ENCODE data around the gene NR2C2AP. TPM values are rescaled to one million over a fixed set of nuclear protein-coding genes. Genes with fewer than 3 reads are reported as not detected.

The NR2C2AP gene
- total and polyA plus RNA-seq, 9 donors = 7.5 to 13.1 (median 11.5) TPM

DNA sequence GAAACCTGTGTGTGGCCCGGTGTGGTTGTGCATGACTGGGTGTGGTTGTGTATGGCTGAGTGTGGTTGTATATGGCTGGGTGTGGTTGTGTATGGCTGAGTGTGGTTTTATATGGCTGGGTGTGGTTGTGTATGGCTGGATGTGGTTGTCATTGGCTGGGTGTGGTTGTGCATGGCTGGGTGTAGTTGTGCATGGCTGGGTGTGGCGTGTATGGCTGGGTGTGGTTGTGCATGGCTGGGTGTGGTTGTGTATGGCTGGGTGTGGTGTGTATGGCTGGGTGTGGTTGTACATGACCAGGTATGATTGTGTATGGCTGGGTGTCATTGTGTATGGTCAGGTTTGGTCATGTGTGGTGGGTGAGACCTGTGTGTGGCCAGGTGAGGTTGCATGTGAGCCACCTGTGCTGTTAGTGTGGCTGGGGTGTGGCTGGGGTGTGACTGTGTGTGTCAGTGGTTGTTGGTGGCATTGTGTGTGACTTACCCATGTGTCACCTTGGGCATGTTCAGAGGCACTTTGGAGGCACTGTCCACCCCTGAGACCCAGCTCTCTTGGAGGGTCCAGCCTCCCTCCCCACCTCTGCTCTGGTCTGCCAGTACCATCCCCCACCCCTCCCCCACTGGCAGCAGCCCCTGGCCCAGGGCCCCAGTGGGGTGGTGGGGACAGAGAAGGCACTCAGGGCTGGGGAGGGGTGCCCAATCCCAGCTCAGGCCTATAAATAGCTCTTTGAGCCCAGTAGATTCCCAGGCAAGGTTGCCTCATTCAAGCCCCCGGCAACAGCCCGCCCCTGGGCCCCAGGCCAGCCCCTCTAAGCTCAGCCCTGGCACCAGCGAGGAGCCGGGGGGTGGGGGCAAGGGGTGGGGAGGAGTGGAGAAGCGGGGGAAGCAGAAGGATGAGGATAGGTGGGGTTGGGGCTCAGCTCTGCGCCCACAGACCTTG is 4.7 kb upstream of the NR2C2AP start:
- no peak for DNase-seq
- Histone ChIP-seq H3K27ac (ENCODE audit: low read length) (no peak overlapping the region), H3K9me3 (replicated peaks; ENCODE audit: control insufficient read depth, low read depth, low read length) (no peaks in the 10 kb centered on the region), H3K36me3 (ENCODE audit: control insufficient read depth, insufficient read depth, low read length) (no peaks in the 10 kb centered on the region), H3K4me1 (ENCODE audit: control insufficient read depth, insufficient read depth, low read length) (peaks cover under 1% of the 10 kb centered on the region), H3K27me3 (ENCODE audit: control insufficient read depth, insufficient read depth, low read length) (peaks cover 33% of the 10 kb centered on the region), H3K4me3 (ENCODE audit: low read length) (no peak overlapping the region)
- 96% methylated on average over 2 of the region's 8 CpGs for WGBS (ENCODE audit: insufficient coverage)

- WGBS (ENCODE audit: insufficient coverage) = 72% methylated on average over 5 of the region's 5 CpGs
- Histone ChIP-seq H3K27ac (ENCODE audit: low read length) (no peak overlapping the region), H3K36me3 (ENCODE audit: control insufficient read depth, insufficient read depth, low read length) (peaks cover 4% of the 10 kb centered on the region), H3K4me3 (ENCODE audit: low read length) (no peak overlapping the region), H3K27me3 (ENCODE audit: control insufficient read depth, insufficient read depth, low read length) (peaks cover 24% of the 10 kb centered on the region), H3K9me3 (replicated peaks; ENCODE audit: control insufficient read depth, low read depth, low read length) (no peaks in the 10 kb centered on the region), H3K4me1 (ENCODE audit: control insufficient read depth, insufficient read depth, low read length) (peaks cover 8% of the 10 kb centered on the region)
- no peak for DNase-seq
Observed at GRCh38 chr19:19206938-19207337, 3.7 kb upstream of the NR2C2AP start.

- DNase-seq = no peak
- H3K9me3 ChIP-seq (replicated peaks; ENCODE audit: control insufficient read depth, low read depth, low read length) = no peaks in the 10 kb centered on the region
- no peak overlapping the region for H3K4me3 ChIP-seq (ENCODE audit: low read length)
- no peak overlapping the region for H3K27ac ChIP-seq (ENCODE audit: low read length)
- H3K27me3 ChIP-seq (ENCODE audit: control insufficient read depth, insufficient read depth, low read length) = peaks cover 12% of the 10 kb centered on the region
- peaks cover 12% of the 10 kb centered on the region for H3K36me3 ChIP-seq (ENCODE audit: control insufficient read depth, insufficient read depth, low read length)
- H3K4me1 ChIP-seq (ENCODE audit: control insufficient read depth, insufficient read depth, low read length) = peaks cover 8% of the 10 kb centered on the region
- WGBS (ENCODE audit: insufficient coverage) = 50% methylated on average over 7 of the region's 14 CpGs
Observed at GRCh38 chr19:19205416-19206410, 2.5 kb upstream of the NR2C2AP start.

GRCh38 chr19:19204181-19204580 is 967 bp upstream of the NR2C2AP start:
- peaks cover 8% of the 10 kb centered on the region for H3K4me1 ChIP-seq (ENCODE audit: control insufficient read depth, insufficient read depth, low read length)
- WGBS (ENCODE audit: insufficient coverage) = 79% methylated on average over 10 of the region's 13 CpGs
- H3K9me3 ChIP-seq (replicated peaks; ENCODE audit: control insufficient read depth, low read depth, low read length) = no peaks in the 10 kb centered on the region
- DNase-seq = no peak
- peaks cover 20% of the 10 kb centered on the region for H3K36me3 ChIP-seq (ENCODE audit: control insufficient read depth, insufficient read depth, low read length)
- H3K27ac ChIP-seq (ENCODE audit: low read length) = no peak overlapping the region
- H3K4me3 ChIP-seq (ENCODE audit: low read length) = no peak overlapping the region
- peaks cover 6% of the 10 kb centered on the region for H3K27me3 ChIP-seq (ENCODE audit: control insufficient read depth, insufficient read depth, low read length)

- Histone ChIP-seq H3K4me3 (ENCODE audit: low read length) (peak overlapping the region; percentile 74), H3K27me3 (ENCODE audit: control insufficient read depth, insufficient read depth, low read length) (peaks cover 6% of the 10 kb centered on the region), H3K36me3 (ENCODE audit: control insufficient read depth, insufficient read depth, low read length) (peaks cover 35% of the 10 kb centered on the region), H3K27ac (ENCODE audit: low read length) (no peak overlapping the region), H3K9me3 (replicated peaks; ENCODE audit: control insufficient read depth, low read depth, low read length) (no peaks in the 10 kb centered on the region), H3K4me1 (ENCODE audit: control insufficient read depth, insufficient read depth, low read length) (peaks cover 8% of the 10 kb centered on the region)
- 8% methylated on average over 8 of the region's 11 CpGs for WGBS (ENCODE audit: insufficient coverage)
- no peak for DNase-seq
Observed at GRCh38 chr19:19202707-19203011, 555 bp downstream of the NR2C2AP start.

DNA sequence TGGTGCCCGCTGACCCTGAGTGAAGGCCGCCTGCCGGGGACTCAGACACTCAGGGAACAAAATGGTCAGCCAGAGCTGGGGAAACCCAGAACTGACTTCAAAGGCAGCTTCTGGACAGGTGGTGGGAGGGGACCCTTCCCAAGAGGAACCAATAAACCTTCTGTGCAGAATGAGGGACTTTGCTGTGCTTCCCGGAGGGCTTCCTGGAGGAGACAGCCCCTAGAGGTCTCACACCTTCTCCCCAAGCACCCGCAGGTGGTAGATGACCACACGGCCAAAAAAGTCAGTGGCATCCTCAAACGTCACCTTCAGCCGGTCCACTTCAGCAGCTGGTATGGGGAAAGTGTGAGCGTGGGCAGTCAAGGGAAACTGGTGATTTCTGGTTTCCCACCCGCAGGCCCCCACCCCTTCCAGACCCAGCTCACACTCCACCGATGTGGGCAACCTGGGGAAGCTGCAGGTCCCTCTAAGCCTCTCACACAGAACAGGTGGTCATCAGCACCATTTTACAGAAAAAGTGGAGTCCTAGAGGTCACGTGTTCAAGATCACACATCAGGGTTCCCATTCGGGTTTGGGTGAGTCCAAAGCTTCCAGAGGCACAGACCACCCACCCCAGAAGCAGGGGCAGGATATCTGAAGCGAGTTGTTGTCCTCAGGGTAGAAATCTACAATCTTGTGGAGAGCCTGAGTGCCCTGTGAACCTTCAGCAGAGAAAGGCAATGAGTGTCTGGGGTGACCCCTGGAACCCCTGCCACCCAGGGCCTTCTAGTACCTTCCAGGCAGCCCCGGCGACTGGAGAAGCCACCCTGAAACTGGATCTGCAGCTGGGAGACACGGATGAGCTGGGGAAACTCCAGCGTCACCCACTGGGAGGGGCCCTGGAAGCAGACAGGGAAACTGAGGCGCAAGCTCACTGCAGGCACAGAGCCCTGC is 1.2 kb downstream of the NR2C2AP start:
- Histone ChIP-seq H3K4me1 (ENCODE audit: control insufficient read depth, insufficient read depth, low read length) (peaks cover 8% of the 10 kb centered on the region), H3K27ac (ENCODE audit: low read length) (no peak overlapping the region), H3K4me3 (ENCODE audit: low read length) (peak overlapping the region; percentile 74), H3K9me3 (replicated peaks; ENCODE audit: control insufficient read depth, low read depth, low read length) (no peaks in the 10 kb centered on the region), H3K36me3 (ENCODE audit: control insufficient read depth, insufficient read depth, low read length) (peaks cover 39% of the 10 kb centered on the region), H3K27me3 (ENCODE audit: control insufficient read depth, insufficient read depth, low read length) (peaks cover 4% of the 10 kb centered on the region)
- 67% methylated on average over 11 of the region's 19 CpGs for WGBS (ENCODE audit: insufficient coverage)
- DNase-seq = no peak

DNA sequence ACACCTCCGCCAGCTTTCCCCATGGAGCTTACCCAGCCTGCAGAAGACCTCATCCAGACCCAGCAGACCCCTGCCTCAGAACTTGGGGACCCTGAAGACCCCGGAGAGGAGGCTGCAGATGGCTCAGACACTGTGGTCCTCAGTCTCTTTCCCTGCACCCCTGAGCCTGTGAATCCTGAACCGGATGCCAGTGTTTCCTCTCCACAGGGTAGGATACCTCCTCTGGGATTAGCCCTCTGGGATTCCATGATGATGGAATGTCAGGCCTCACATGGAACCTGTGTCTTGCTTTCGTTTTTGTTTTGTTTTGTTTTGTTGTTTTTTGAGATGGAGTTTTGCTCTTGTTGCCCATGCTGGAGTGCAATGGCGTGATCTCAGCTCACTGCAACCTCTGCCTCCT is 9.3 kb downstream of the NR2C2AP start:
- Histone ChIP-seq H3K9me3 (replicated peaks; ENCODE audit: control insufficient read depth, low read depth, low read length) (no peaks in the 10 kb centered on the region), H3K4me1 (ENCODE audit: control insufficient read depth, insufficient read depth, low read length) (peaks cover 25% of the 10 kb centered on the region), H3K27ac (ENCODE audit: low read length) (no peak overlapping the region), H3K27me3 (ENCODE audit: control insufficient read depth, insufficient read depth, low read length) (no peaks in the 10 kb centered on the region), H3K36me3 (ENCODE audit: control insufficient read depth, insufficient read depth, low read length) (peaks cover 36% of the 10 kb centered on the region), H3K4me3 (ENCODE audit: low read length) (no peak overlapping the region)
- 60% methylated on average over 2 of the region's 5 CpGs for WGBS (ENCODE audit: insufficient coverage)
- no peak for DNase-seq

GRCh38 chr19:19192910-19193423 is 10.2 kb downstream of the NR2C2AP start:
- no peaks in the 10 kb centered on the region for H3K27me3 ChIP-seq (ENCODE audit: control insufficient read depth, insufficient read depth, low read length)
- 0% methylated on average over 14 of the region's 22 CpGs for WGBS (ENCODE audit: insufficient coverage)
- H3K9me3 ChIP-seq (replicated peaks; ENCODE audit: control insufficient read depth, low read depth, low read length) = no peaks in the 10 kb centered on the region
- H3K4me1 ChIP-seq (ENCODE audit: control insufficient read depth, insufficient read depth, low read length) = peaks cover 25% of the 10 kb centered on the region
- H3K27ac ChIP-seq (ENCODE audit: low read length) = peak overlapping the region; percentile 85
- no peak for DNase-seq
- peak overlapping the region; percentile 90 for H3K4me3 ChIP-seq (ENCODE audit: low read length)
- H3K36me3 ChIP-seq (ENCODE audit: control insufficient read depth, insufficient read depth, low read length) = peaks cover 26% of the 10 kb centered on the region

GRCh38 chr19:19192078-19192882 is 10.9 kb downstream of the NR2C2AP start, which contains the start of the genes BORCS8 and RFXANK:
BORCS8 (minus strand) TSS chr19:19192152; CDS start chr19:19192117, 35 bp downstream.
RFXANK (plus strand) TSS chr19:19192258; CDS start chr19:19193947, 1,689 bp downstream.
- H3K27ac ChIP-seq (ENCODE audit: low read length) = peak within 1 kb of the TSS; percentile 100
- H3K4me3 ChIP-seq (ENCODE audit: low read length) = peak within 1 kb of the TSS; percentile 90
- H3K4me1 ChIP-seq (ENCODE audit: control insufficient read depth, insufficient read depth, low read length) = peaks cover 25% of the 10 kb centered on the region
- H3K27me3 ChIP-seq (ENCODE audit: control insufficient read depth, insufficient read depth, low read length) = no peaks in the 10 kb centered on the region
- peak; percentile 100 for DNase-seq
- WGBS (ENCODE audit: insufficient coverage) = under 1% methylated on average over 25 of the region's 53 CpGs
- H3K9me3 ChIP-seq (replicated peaks; ENCODE audit: control insufficient read depth, low read depth, low read length) = no peaks in the 10 kb centered on the region
- peaks cover 22% of the 10 kb centered on the region for H3K36me3 ChIP-seq (ENCODE audit: control insufficient read depth, insufficient read depth, low read length)

Measured in muscle of leg (tissue), 11 donors.